GM12878 (cell line): ENCODE data around the gene PLPPR1. TPM values are rescaled to one million over a fixed set of nuclear protein-coding genes. Genes with fewer than 3 reads are reported as not detected.

Experiments
- ATAC-seq: fragments of 200-7000 bp; cut with Tn5 transposase; 3 replicates; pipeline ENCODE4 v1.9.1; 2020; ENCODE audit warnings: mild to moderate bottlenecking, moderate library complexity
- BruUV-seq: library from RNA; stranded (reverse); fragments of 400-500 nt; replicated peaks from 2 replicates; lab custom pipeline; 2021; lab: Mats Ljungman, UMichigan
- CTCF ChIA-PET: fragments of 300-600 bp; sonication (Branson Sonifier 250); formaldehyde crosslinking; extraction: SDS; loops from one replicate; lab custom pipeline; 2021; ENCODE audit warnings: inconsistent platforms; lab: Yijun Ruan, JAX
- POLR2A ChIA-PET: fragments of 350-600 bp; formaldehyde crosslinking; extraction: SDS; loops from one replicate; lab custom pipeline; 2021; ENCODE audit warnings: inconsistent platforms; lab: Charles Lee
- RAD21 ChIA-PET: fragments of 300-600 bp; sonication (Branson Sonifier 250); formaldehyde crosslinking; loops from one replicate; lab custom pipeline; 2023; ENCODE audit warnings: antibody characterized with exemption; ENCODE audit not compliant: unreplicated experiment; lab: Charles Lee
- SMC1A ChIA-PET: fragments of 300-600 bp; sonication (Branson Sonifier 250); formaldehyde crosslinking; loops from one replicate; lab custom pipeline; 2023; ENCODE audit not compliant: unreplicated experiment, uncharacterized antibody; lab: Charles Lee
- DNase-seq: peaks from one replicate; pipeline ENCODE4 v3.0.0-alpha.2; 2011; ENCODE audit warnings: low read depth, low spot score
- FAIRE-seq: peaks from 3 replicates; lab custom pipeline; 2011; peaks lifted over from hg19 to GRCh38; lab: Jason Lieb, UNC
- H2AFZ ChIP-seq: 2 replicates; pipeline ENCODE4 v1.6.0; 2011; ENCODE audit warnings: low read depth, low read length, control low read depth; ENCODE audit not compliant: control insufficient read depth
- H3K27ac ChIP-seq: 2 replicates; pipeline ENCODE4 v1.5.1; 2011; ENCODE audit warnings: control low read depth; ENCODE audit not compliant: control insufficient read depth, insufficient read depth
- H3K27me3 ChIP-seq, 2 experiments: replicated peaks in 1 of 2; 2 replicates each; pipeline versions ENCODE4 v1.6.0 to v1.6.1; 2011; ENCODE audit warnings: low read length in 1 of 2; ENCODE audit not compliant: control insufficient read depth in 2 of 2, insufficient read depth in 2 of 2
- H3K36me3 ChIP-seq, 2 experiments: 2 replicates each; pipeline ENCODE4 v1.5.1; 2011; ENCODE audit warnings: low read length in 1 of 2; ENCODE audit not compliant: control insufficient read depth in 2 of 2, insufficient read depth in 2 of 2
- H3K4me1 ChIP-seq: 2 replicates; pipeline ENCODE4 v1.6.1; 2011; ENCODE audit warnings: mild to moderate bottlenecking, low read length, moderate library complexity, mixed read lengths; ENCODE audit not compliant: control insufficient read depth, insufficient read depth
- H3K4me2 ChIP-seq: 2 replicates; pipeline ENCODE4 v1.6.0; 2011; ENCODE audit warnings: control low read depth; ENCODE audit not compliant: control insufficient read depth, insufficient read depth
- H3K4me3 ChIP-seq: fragments of 200-600 bp; sonication (generic); 2 replicates; pipeline ENCODE4 v1.5.1; 2016
- H3K79me2 ChIP-seq: 2 replicates; pipeline ENCODE4 v1.6.0; 2011; ENCODE audit warnings: low read length; ENCODE audit not compliant: control insufficient read depth, insufficient read depth
- H3K9ac ChIP-seq: 2 replicates; pipeline ENCODE4 v1.8.0; 2011; ENCODE audit warnings: low read length, control low read depth, mixed read lengths; ENCODE audit not compliant: control insufficient read depth, insufficient read depth
- H3K9me3 ChIP-seq: replicated peaks from 3 replicates; pipeline ENCODE4 v1.5.1; 2011; ENCODE audit warnings: mild to moderate bottlenecking, low read length; ENCODE audit not compliant: control insufficient read depth, insufficient read depth
- H4K20me1 ChIP-seq: 2 replicates; pipeline ENCODE4 v1.6.0; 2011; ENCODE audit not compliant: control insufficient read depth, insufficient read depth
- CHD4 ChIP-seq: fragments of 200-600 bp; sonication (generic); IDR thresholded peaks from 2 replicates; pipeline ENCODE4 v1.6.1; 2016; ENCODE audit warnings: mild to moderate bottlenecking
- FOXK2 ChIP-seq: fragments of 450-650 bp; IDR thresholded peaks from 2 replicates; pipeline ENCODE4 v1.6.1; 2017; ENCODE audit warnings: mild to moderate bottlenecking, moderate library complexity
- FOXM1 ChIP-seq: IDR thresholded peaks from 2 replicates; pipeline ENCODE4 v1.6.1; 2012; ENCODE audit warnings: low read depth, mild to moderate bottlenecking, inconsistent platforms, low read length, moderate library complexity
- GATAD2B ChIP-seq: fragments of 450-650 bp; conservative IDR thresholded peaks from 2 replicates; pipeline ENCODE4 v1.6.1; 2017; ENCODE audit warnings: low read depth, mild to moderate bottlenecking, moderate library complexity
- HDAC2 ChIP-seq: fragments of 200-600 bp; sonication (generic); IDR thresholded peaks from 2 replicates; pipeline ENCODE4 v1.6.1; 2017
- HDGF ChIP-seq: fragments of 450-650 bp; IDR thresholded peaks from 2 replicates; pipeline ENCODE4 v1.6.1; 2016; ENCODE audit warnings: antibody characterized with exemption
- KLF5 ChIP-seq: fragments of 450-650 bp; IDR thresholded peaks from 2 replicates; pipeline ENCODE4 v1.6.1; 2014; ENCODE audit warnings: mild to moderate bottlenecking; ENCODE audit not compliant: partially characterized antibody
- MEF2A ChIP-seq: IDR thresholded peaks from 2 replicates; pipeline ENCODE4 v1.6.1; 2011; ENCODE audit warnings: low read depth, mild to moderate bottlenecking, low read length, moderate library complexity; ENCODE audit not compliant: insufficient read depth
- WRNIP1 ChIP-seq: IDR thresholded peaks from 2 replicates; pipeline ENCODE4 v1.6.1; 2011; ENCODE audit warnings: low read depth, low read length, improper control_type of control experiment, borderline replicate concordance
- WGBS: methylation state at CpG from one replicate; pipeline ENCODE4 v1.1.6; 2016; ENCODE audit warnings: low lambda C conversion rate; ENCODE audit not compliant: insufficient replicate concordance, insufficient coverage; ENCODE audit errors: missing lambda C conversion rate; 5-methylcytosine and 5-hydroxymethylcytosine counted together
- in situ Hi-C: fragments of 300-500 bp; cut with MboI; formaldehyde crosslinking; loops from 9 replicates; pipeline ENCODE4 v1.14.3; 2018; ENCODE audit warnings: mixed read lengths
- intact Hi-C: fragments of 100-400 bp; cut with micrococcal nuclease; formaldehyde crosslinking; loops from one replicate; pipeline ENCODE4 v1.14.2; 2022; ENCODE audit not compliant: unreplicated experiment
- polyA plus RNA-seq, 11 experiments: library from polyadenylated mRNA; depleted of rRNA in 4 of 11; unstranded in 6 of 11; stranded (reverse) in 5 of 11; fragments of >200 nt; fragmentation: Nextera tagmentation in 4 of 11; fragmentation: Illumina TruSeq in 1 of 11; extraction: Ambion mirVana in 4 of 11; extraction: Trizol in 1 of 11; gene quantifications; 1 replicate in 1 of 11; 2 replicates in 10 of 11; pipeline versions ENCODE4 v1.2.1 to v1.2.3, GENCODE V29; 2011 to 2016; ENCODE audit warnings: inconsistent platforms in 2 of 11, missing spikeins in 2 of 11, low read depth in 1 of 11
- total RNA-seq, 4 experiments: library from RNA; depleted of rRNA in 3 of 4; stranded (reverse); fragments of >200 nt in 3 of 4; fragmentation: Illumina TruSeq in 1 of 4; extraction: Trizol in 1 of 4; gene quantifications; 2 replicates each; pipeline versions ENCODE4 v1.2.1 to v1.2.3, GENCODE V29; 2013 to 2021
- TF ChIP-seq, protein P1 (sequence below): IDR thresholded peaks from 2 replicates; pipeline ENCODE4 v1.6.1; 2012; ENCODE audit warnings: mild to moderate bottlenecking, low read depth, low read length
- TF ChIP-seq, protein P2 (sequence below): IDR thresholded peaks from 2 replicates; pipeline ENCODE4 v1.6.1; 2012; ENCODE audit warnings: low read length, inconsistent platforms
- TF ChIP-seq, protein P3 (sequence below): fragments of 450-650 bp; IDR thresholded peaks from 2 replicates; pipeline ENCODE4 v1.6.1; 2016; ENCODE audit warnings: mild to moderate bottlenecking
- TF ChIP-seq, protein P4 (sequence below): fragments of 450-650 bp; IDR thresholded peaks from 2 replicates; pipeline ENCODE4 v1.6.1; 2017; ENCODE audit warnings: mild to moderate bottlenecking, moderate library complexity

The PLPPR1 gene
- total and polyA plus RNA-seq, 10 of the 15 experiments (the other 5 are each of a cell fraction or from before 2014, with no cell fraction given), result 0.69 TPM; not detected in 9

DNA sequence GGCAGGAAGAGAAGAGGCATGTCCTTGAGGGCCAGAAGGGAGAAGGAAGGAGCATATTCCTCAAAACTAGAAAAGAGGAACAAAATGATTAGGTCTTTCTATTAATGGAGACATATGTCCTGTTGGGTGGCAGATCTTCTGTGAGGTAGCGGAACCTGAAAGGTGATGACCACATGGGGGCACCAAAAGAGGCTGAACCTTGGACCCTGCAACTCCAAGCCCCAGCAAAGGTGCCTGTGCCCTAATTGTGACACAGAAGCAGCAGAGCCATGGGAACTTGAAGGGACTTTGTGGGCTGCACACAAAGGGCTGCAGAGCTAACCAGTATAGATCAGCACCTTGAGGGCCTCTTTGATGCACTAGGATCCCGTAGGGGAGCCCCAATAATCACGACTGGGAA is 198.3 kb downstream of the PLPPR1 start:
- Histone ChIP-seq H3K4me3 (no peak overlapping the region), H3K9ac (no peak overlapping the region), H2AFZ (no peak overlapping the region), H4K20me1 (no peaks in the 10 kb centered on the region), H3K4me2 (no peak overlapping the region), H3K9me3 (no peaks in the 10 kb centered on the region), H3K27ac (no peak overlapping the region), H3K4me1 (no peaks in the 10 kb centered on the region), H3K27me3 (no peaks in the 10 kb centered on the region), H3K79me2 (no peaks in the 10 kb centered on the region), H3K36me3 (no peaks in the 10 kb centered on the region)
- ChIA-PET POLR2A (no interaction called here), RAD21 (no interaction called here), CTCF (interaction anchor here (0.6 to 1.3 kb wide), 2 partner anchors 9 to 516 kb away, joined by 3 to 5 read pairs; no protein-coding TSS in a partner anchor), SMC1A (interaction anchor here (1.2 kb wide), 1 partner anchor 9 kb away, joined by 3 read pairs; no protein-coding TSS in a partner anchor)
- in situ Hi-C loops (no loop called here), intact Hi-C loops (no loop called here)
- WGBS, result 25% methylated on average over 3 of the region's 3 CpGs
- no peak; the same call in 2 of the 3 replicates for ATAC-seq
- no peak for DNase-seq
- no peak for FAIRE-seq
- no TSS peak for BruUV-seq
- TF ChIP-seq, protein P1, sequence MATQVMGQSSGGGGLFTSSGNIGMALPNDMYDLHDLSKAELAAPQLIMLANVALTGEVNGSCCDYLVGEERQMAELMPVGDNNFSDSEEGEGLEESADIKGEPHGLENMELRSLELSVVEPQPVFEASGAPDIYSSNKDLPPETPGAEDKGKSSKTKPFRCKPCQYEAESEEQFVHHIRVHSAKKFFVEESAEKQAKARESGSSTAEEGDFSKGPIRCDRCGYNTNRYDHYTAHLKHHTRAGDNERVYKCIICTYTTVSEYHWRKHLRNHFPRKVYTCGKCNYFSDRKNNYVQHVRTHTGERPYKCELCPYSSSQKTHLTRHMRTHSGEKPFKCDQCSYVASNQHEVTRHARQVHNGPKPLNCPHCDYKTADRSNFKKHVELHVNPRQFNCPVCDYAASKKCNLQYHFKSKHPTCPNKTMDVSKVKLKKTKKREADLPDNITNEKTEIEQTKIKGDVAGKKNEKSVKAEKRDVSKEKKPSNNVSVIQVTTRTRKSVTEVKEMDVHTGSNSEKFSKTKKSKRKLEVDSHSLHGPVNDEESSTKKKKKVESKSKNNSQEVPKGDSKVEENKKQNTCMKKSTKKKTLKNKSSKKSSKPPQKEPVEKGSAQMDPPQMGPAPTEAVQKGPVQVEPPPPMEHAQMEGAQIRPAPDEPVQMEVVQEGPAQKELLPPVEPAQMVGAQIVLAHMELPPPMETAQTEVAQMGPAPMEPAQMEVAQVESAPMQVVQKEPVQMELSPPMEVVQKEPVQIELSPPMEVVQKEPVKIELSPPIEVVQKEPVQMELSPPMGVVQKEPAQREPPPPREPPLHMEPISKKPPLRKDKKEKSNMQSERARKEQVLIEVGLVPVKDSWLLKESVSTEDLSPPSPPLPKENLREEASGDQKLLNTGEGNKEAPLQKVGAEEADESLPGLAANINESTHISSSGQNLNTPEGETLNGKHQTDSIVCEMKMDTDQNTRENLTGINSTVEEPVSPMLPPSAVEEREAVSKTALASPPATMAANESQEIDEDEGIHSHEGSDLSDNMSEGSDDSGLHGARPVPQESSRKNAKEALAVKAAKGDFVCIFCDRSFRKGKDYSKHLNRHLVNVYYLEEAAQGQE, result no peak
- TF ChIP-seq KLF5 (no peak), CHD4 (no peak), HDAC2 (no peak), HDGF (no peak), FOXM1 (no peak), MEF2A (no peak), WRNIP1 (no peak), GATAD2B (no peak), FOXK2 (no peak)
- TF ChIP-seq, protein P2, sequence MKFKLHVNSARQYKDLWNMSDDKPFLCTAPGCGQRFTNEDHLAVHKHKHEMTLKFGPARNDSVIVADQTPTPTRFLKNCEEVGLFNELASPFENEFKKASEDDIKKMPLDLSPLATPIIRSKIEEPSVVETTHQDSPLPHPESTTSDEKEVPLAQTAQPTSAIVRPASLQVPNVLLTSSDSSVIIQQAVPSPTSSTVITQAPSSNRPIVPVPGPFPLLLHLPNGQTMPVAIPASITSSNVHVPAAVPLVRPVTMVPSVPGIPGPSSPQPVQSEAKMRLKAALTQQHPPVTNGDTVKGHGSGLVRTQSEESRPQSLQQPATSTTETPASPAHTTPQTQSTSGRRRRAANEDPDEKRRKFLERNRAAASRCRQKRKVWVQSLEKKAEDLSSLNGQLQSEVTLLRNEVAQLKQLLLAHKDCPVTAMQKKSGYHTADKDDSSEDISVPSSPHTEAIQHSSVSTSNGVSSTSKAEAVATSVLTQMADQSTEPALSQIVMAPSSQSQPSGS, result no peak
- TF ChIP-seq, protein P3, sequence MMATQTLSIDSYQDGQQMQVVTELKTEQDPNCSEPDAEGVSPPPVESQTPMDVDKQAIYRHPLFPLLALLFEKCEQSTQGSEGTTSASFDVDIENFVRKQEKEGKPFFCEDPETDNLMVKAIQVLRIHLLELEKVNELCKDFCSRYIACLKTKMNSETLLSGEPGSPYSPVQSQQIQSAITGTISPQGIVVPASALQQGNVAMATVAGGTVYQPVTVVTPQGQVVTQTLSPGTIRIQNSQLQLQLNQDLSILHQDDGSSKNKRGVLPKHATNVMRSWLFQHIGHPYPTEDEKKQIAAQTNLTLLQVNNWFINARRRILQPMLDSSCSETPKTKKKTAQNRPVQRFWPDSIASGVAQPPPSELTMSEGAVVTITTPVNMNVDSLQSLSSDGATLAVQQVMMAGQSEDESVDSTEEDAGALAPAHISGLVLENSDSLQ, result no peak
- TF ChIP-seq, protein P4, sequence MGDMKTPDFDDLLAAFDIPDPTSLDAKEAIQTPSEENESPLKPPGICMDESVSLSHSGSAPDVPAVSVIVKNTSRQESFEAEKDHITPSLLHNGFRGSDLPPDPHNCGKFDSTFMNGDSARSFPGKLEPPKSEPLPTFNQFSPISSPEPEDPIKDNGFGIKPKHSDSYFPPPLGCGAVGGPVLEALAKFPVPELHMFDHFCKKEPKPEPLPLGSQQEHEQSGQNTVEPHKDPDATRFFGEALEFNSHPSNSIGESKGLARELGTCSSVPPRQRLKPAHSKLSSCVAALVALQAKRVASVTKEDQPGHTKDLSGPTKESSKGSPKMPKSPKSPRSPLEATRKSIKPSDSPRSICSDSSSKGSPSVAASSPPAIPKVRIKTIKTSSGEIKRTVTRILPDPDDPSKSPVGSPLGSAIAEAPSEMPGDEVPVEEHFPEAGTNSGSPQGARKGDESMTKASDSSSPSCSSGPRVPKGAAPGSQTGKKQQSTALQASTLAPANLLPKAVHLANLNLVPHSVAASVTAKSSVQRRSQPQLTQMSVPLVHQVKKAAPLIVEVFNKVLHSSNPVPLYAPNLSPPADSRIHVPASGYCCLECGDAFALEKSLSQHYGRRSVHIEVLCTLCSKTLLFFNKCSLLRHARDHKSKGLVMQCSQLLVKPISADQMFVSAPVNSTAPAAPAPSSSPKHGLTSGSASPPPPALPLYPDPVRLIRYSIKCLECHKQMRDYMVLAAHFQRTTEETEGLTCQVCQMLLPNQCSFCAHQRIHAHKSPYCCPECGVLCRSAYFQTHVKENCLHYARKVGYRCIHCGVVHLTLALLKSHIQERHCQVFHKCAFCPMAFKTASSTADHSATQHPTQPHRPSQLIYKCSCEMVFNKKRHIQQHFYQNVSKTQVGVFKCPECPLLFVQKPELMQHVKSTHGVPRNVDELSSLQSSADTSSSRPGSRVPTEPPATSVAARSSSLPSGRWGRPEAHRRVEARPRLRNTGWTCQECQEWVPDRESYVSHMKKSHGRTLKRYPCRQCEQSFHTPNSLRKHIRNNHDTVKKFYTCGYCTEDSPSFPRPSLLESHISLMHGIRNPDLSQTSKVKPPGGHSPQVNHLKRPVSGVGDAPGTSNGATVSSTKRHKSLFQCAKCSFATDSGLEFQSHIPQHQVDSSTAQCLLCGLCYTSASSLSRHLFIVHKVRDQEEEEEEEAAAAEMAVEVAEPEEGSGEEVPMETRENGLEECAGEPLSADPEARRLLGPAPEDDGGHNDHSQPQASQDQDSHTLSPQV, result no peak
